Keratinocyte (primary cell): ENCODE results near the gene ERI2. TPM values are rescaled to one million over a fixed set of nuclear protein-coding genes. Genes with fewer than 3 reads are reported as not detected.

Experiments
- DNase-seq: peaks from one replicate; pipeline ENCODE4 v3.0.0-alpha.2; 2011; ENCODE audit warnings: low read depth, missing footprints, low spot score
- FAIRE-seq: peaks from 2 replicates; lab custom pipeline; 2011; peaks lifted over from hg19 to GRCh38; lab: Jason Lieb, UNC
- H2AFZ ChIP-seq: 2 replicates; pipeline ENCODE4 v1.6.0; 2012; ENCODE audit warnings: low read length, control low read depth, inconsistent platforms; ENCODE audit not compliant: control insufficient read depth
- H3K27ac ChIP-seq: 2 replicates; pipeline ENCODE4 v1.5.1; 2011; ENCODE audit warnings: low read length; ENCODE audit not compliant: control insufficient read depth, insufficient read depth
- H3K27me3 ChIP-seq: 3 replicates; pipeline ENCODE4 v1.6.0; 2011; ENCODE audit warnings: low read length; ENCODE audit not compliant: control insufficient read depth, insufficient read depth; ENCODE audit errors: extremely low read depth
- H3K36me3 ChIP-seq, 2 experiments: 2 replicates in 1 of 2; 3 replicates in 1 of 2; pipeline ENCODE4 v1.5.1; 2011; ENCODE audit warnings: low read length in 2 of 2, mild to moderate bottlenecking in 1 of 2; ENCODE audit not compliant: control insufficient read depth in 2 of 2, insufficient read depth in 2 of 2; ENCODE audit errors: extremely low read depth in 1 of 2
- H3K4me1 ChIP-seq: 3 replicates; pipeline ENCODE4 v1.5.1; 2011; ENCODE audit warnings: low read length; ENCODE audit not compliant: control insufficient read depth, insufficient read depth; ENCODE audit errors: extremely low read depth
- H3K4me2 ChIP-seq: 3 replicates; pipeline ENCODE4 v1.6.0; 2011; ENCODE audit warnings: low read depth, low read length; ENCODE audit not compliant: control insufficient read depth, insufficient read depth; ENCODE audit errors: extremely low read depth
- H3K4me3 ChIP-seq, 3 experiments: fragments of 200-600 bp in 1 of 3; sonication (generic) in 1 of 3; 2 replicates in 2 of 3; 3 replicates in 1 of 3; pipeline ENCODE4 v1.5.1; 2011 to 2016; ENCODE audit warnings: low read length in 3 of 3, mild to moderate bottlenecking in 3 of 3, control low read depth in 2 of 3, inconsistent platforms in 1 of 3, low read depth in 1 of 3, mixed read lengths in 1 of 3, mixed run types in 1 of 3, moderate library complexity in 1 of 3; ENCODE audit not compliant: control insufficient read depth in 2 of 3, insufficient read depth in 2 of 3; ENCODE audit errors: extremely low read depth in 1 of 3
- H3K79me2 ChIP-seq: 2 replicates; pipeline ENCODE4 v1.6.0; 2012; ENCODE audit warnings: low read length; ENCODE audit not compliant: control insufficient read depth, insufficient read depth
- H3K9ac ChIP-seq: 3 replicates; pipeline ENCODE4 v1.6.0; 2011; ENCODE audit warnings: low read length; ENCODE audit not compliant: control insufficient read depth, insufficient read depth; ENCODE audit errors: extremely low read depth
- H3K9me1 ChIP-seq: 3 replicates; pipeline ENCODE4 v1.6.0; 2011; ENCODE audit warnings: low read length; ENCODE audit not compliant: control insufficient read depth, insufficient read depth; ENCODE audit errors: extremely low read depth
- H3K9me3 ChIP-seq: 2 replicates; pipeline ENCODE4 v1.5.1; 2012; ENCODE audit warnings: low read depth, low read length; ENCODE audit not compliant: control insufficient read depth
- H4K20me1 ChIP-seq: 3 replicates; pipeline ENCODE4 v1.6.0; 2011; ENCODE audit warnings: low read length; ENCODE audit not compliant: control insufficient read depth, insufficient read depth; ENCODE audit errors: extremely low read depth
- CTCF ChIP-seq, 3 experiments: IDR thresholded peaks in 1 of 3; conservative IDR thresholded peaks in 1 of 3; optimal IDR thresholded peaks in 1 of 3; 2 replicates in 2 of 3; 3 replicates in 1 of 3; pipeline versions ENCODE3 to v1.5.1; 2011; ENCODE audit warnings: low read length in 3 of 3, mild to moderate bottlenecking in 3 of 3, moderate library complexity in 2 of 3, control low read depth in 1 of 3, inconsistent platforms in 1 of 3; ENCODE audit not compliant: insufficient read depth in 2 of 3; ENCODE audit errors: extremely low read depth in 1 of 3
- EZH2 ChIP-seq: IDR thresholded peaks from one replicate; pipeline ENCODE4 v1.6.1; 2012; ENCODE audit warnings: inconsistent platforms, mild to moderate bottlenecking, low read length, moderate library complexity
- dilution Hi-C: fragments of 300-500 bp; cut with MboI; formaldehyde crosslinking; loops from one replicate; pipeline ENCODE4 v1.7.0; 2020; ENCODE audit warnings: low sequenced_read_pairs; ENCODE audit not compliant: extremely low pct_ligation_motif_present
- polyA plus RNA-seq, 5 experiments: library from polyadenylated mRNA; depleted of rRNA in 3 of 5; stranded (reverse) in 3 of 5; stranded (forward) in 1 of 5; unstranded in 1 of 5; fragments of >200 nt; gene quantifications; 1 replicate in 1 of 5; 2 replicates in 3 of 5; 3 replicates in 1 of 5; pipeline versions ENCODE4 v1.2.1 to v1.2.3, GENCODE V29; 2011 to 2012; ENCODE audit warnings: missing spikeins in 2 of 5, low read depth in 1 of 5, low replicate concordance in 1 of 5

The ERI2 gene
- polyA plus RNA-seq, 1 donor (not counting 4 experiments of a cell fraction or from before 2014, with no cell fraction given) = 19.5 TPM

GRCh38 chr16:20851601-20852000 lies 45.3 kb upstream of the ERI2 start:
- dilution Hi-C loops = no loop called here
- no peaks in the 10 kb centered on the region for H3K9me1 ChIP-seq
- H3K27ac ChIP-seq = peak overlapping the region; percentile 39
- H3K4me2 ChIP-seq = peak overlapping the region; percentile 40
- no peak overlapping the region for H3K4me3 ChIP-seq
- H3K27me3 ChIP-seq = no peaks in the 10 kb centered on the region
- peaks cover 6 to 7% of the 10 kb centered on the region in 2 experiments for H3K36me3 ChIP-seq
- DNase-seq (no peak), FAIRE-seq (peak; percentile 95)
- H4K20me1 ChIP-seq = no peaks in the 10 kb centered on the region
- no peaks in the 10 kb centered on the region for H3K9me3 ChIP-seq
- H3K9ac ChIP-seq = peak overlapping the region; percentile 13
- no peak for TF ChIP-seq EZH2
- peak in 1 of 3 experiments; percentile 22 for TF ChIP-seq CTCF (optimal IDR thresholded peaks at IDR 0.05 in 1 of 3, IDR thresholded peaks at IDR 0.05 in 1 of 3, conservative IDR thresholded peaks at IDR 0.05 in 1 of 3; ENCODE audit: extremely low read depth in 1 of 3, insufficient read depth in 2 of 3, low read length in 3 of 3)
- no peak overlapping the region for H2AFZ ChIP-seq
- H3K4me1 ChIP-seq = peaks cover 33% of the 10 kb centered on the region
- H3K79me2 ChIP-seq = no peaks in the 10 kb centered on the region

DNA sequence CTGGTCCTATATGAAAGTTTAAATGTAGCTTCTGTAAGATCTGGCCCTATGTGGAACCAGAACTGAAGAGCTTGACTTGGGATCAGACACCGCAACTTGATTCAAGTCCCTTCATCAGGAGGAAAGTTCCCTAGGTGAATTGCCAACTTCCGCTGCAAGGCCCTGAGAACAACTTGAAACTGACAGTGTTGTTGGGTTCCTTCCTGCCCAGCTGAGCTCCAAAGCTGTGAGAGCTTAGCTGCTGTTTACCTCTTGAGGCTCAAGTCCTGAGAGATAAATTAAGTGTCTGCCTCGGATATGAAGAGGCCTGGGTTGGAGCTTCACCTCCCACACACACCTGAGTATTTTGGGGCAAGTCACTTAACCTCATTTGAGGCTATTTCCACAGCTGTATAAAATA lies 44.7 kb upstream of the ERI2 start:
- Histone ChIP-seq H3K9ac (peak overlapping the region; percentile 13), H3K4me2 (no peak overlapping the region)

More for the DNA sequence above, 44.7 kb upstream of the ERI2 start:
- Histone ChIP-seq H4K20me1 (no peaks in the 10 kb centered on the region), H3K4me3 (no peak overlapping the region), H3K36me3 (peaks cover 5 to 7% of the 10 kb centered on the region in 2 experiments), H3K79me2 (no peaks in the 10 kb centered on the region), H3K27me3 (no peaks in the 10 kb centered on the region), H2AFZ (no peak overlapping the region), H3K9me3 (no peaks in the 10 kb centered on the region), H3K9me1 (no peaks in the 10 kb centered on the region), H3K4me1 (peaks cover 33% of the 10 kb centered on the region), H3K27ac (peak overlapping the region; percentile 39)
- no peak for DNase-seq
- TF ChIP-seq EZH2 (no peak), CTCF (optimal IDR thresholded peaks at IDR 0.05 in 1 of 3, IDR thresholded peaks at IDR 0.05 in 1 of 3, conservative IDR thresholded peaks at IDR 0.05 in 1 of 3; ENCODE audit: extremely low read depth in 1 of 3, insufficient read depth in 2 of 3, low read length in 3 of 3) (no peak)
- dilution Hi-C loops = no loop called here
- FAIRE-seq = no peak
